HG03354 (cell line): Measurements from ENCODE around the gene DEGS2.

Source experiments
- ATAC-seq: cut with Tn5 transposase; IDR thresholded peaks from one replicate; pipeline ENCODE4 v1.9.1; 2021; ENCODE audit warnings: mild to moderate bottlenecking; ENCODE audit not compliant: unreplicated experiment, poor library complexity, severe bottlenecking

Gene DEGS2

DNA sequence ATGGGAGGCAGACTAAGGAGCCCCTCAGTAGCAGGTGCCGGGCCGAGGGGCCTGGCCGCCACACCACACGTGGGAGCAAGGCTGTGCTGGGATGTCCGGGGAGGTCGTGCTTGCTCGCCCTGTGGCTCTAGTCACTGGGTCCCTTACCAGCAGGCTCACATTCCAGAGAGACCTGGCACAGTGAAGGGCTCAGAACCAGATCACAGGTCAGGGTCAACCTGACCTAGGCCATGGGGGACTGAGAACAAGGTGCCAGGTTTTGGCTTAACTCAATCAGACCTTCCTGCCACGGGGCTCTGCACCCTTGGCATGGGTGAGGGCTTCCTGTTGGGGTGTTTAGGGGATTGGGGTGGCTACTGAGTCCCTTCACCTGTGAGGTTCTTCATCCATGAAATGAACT, 22.3 kb downstream of the DEGS2 start:
- ATAC-seq: no peak

DNA sequence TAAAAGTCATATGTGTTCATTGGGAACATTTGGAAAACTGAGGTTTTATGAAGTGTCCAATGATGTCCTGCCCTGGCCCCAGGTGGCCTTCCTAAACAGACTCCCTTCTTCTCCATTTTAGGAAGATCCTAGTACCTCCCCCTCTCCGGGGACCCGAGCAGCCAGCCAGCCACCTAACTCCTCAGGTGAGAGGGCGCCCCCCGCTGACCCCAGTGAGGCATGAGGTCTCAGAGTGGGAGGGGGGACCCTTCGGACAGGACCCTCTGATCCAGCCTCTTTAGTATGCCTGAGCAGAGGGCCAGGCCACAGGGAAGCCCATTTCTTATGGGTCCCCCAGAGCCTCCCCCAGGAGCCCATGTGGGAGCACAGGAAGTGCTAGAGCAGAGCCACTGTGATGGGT, 23.7 kb downstream of the DEGS2 start:
- ATAC-seq: no peak

DNA sequence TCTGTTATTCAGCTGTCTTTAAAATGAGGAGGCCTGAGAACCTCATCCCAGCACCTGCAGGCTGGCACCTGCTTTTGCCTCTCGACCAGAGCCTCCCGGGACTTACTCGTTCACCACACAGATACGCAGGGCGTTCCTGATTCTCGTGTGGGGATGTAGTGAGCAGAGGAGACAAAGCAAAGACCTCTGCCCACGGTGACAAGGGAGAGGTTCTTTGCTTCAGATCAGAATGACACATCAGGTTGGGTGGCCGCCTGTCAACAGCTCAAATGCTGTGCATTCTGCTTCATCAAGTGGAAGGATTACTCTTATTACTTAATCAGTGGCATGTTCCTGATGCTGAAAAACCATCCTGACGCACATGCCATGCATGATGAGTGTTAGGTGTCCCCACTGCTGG, 24.4 kb downstream of the DEGS2 start:
- ATAC-seq: no peak

DNA sequence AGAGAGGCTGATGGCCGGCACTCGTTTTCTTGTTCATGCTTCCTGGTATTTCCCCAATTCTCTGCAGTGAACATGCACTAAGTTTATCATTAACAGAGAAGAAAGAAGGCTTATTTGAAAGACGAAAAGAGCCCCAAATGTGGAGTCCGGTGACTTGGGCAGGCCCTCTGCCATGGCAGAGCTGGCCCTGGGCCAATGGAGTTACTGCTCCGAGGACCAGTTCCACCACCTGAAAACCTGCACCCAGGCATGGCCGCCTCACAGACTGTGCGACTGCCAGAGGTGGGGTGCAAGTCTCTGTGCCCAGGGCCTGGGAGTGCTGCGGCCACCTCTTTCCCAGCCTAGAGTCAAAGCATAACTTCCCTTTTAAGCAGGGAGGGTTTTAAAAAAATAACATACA, 24.9 kb downstream of the DEGS2 start:
- no peak for ATAC-seq

DNA sequence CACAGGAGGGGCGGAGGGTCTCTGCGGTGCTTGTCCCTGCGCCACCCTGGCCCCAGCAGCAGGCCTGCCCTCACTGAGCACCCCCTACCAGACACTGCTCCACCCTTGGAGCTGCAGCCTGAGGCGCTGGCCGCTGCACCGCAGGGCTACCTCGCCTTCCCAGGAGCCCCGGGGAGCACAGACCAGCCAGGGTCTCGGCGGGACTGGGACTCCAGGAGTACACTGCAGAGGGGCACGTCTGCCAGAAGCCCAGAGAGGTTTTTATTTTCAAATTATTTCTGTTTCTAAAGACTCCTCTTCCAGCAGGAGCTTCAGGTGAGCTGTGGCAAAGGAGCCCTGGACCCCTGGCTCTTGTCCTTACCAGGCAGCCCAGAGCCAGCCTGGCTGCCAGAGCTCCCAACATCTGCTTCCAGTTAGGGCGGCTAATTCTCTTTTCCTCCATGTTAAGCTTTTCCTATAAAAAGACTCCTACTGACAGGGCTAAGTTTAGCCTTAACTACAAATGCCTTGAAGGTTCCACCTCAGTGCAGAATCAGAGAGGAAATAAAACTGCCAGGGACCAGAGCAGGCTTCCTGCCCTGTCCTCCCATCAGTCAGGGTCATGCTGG, 26.4 kb downstream of the DEGS2 start:
- no peak for ATAC-seq

DNA sequence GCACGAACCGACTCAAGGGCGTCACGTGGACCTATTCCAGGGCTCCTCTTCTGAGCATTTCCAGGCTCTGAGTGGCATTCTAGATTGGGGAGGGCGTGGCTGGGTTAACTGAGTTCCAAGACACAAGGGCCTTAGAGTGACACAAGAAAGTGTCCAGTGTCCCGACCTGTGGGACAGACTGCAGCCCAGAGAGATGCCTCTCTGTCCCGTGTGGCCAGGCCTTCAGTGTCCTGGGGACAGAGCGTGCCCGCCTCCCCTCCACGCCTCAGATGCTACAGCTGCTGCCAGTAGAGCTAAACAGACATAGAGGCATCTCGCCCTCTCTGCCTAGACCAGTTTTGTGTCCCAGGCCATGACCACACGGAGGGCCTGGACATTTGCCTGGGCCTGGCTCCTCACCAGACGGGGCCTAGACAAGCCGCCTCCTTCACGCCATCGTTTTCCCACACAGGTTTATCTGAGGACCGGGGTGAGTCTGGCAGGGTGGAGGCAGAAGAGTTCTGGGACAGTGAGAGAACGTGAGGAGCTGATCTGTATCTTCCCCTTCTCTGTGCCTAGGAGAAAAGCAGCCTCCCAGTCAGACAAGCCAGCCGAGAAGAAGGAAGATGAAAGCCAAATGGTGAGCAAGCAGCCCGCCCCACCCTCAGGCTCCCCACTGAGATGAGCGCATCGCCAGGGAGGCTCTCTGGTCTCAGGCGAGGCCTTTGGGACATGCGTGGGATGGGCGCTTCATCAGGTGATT, 27.1 kb downstream of the DEGS2 start:
- ATAC-seq: no peak

DNA sequence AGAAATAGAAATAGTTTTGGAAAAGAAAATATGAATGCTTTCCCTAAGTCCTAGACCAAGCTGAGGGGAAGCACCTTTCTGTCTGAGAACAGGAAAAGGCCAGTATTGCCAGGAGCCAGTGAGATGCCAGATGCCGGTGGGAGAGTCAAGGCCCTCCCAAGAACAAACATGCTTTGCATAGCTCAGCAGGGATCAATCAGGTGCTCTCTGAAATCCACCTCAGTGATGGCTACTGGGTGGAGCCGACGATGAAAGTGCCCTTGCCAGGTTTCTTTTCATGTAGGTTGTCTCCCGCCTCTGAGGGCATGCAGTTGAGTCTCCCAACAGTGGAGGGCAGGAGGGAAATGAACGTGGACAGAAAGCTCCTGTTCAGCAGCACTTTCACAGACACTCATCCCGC, 28.3 kb downstream of the DEGS2 start:
- ATAC-seq: no peak

DNA sequence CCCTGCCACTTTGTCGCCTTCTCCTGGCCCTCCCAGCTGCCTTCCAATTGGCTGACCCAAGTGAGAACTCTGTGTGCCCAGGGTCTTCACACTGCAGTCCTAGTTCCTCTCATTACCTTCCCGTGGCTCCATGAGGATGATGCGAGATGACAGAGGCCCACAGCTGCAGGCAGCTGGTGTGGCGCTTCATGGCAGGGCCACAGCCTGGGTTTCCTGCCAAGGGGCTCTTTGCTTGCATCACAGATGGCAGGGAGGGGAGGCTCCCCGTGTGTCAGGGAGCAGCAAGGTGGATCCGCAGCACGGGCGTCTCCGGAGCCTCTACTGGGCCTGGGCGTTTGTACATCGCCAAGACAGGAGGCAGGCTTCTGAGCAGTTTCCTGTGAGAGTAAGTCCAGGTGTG, 28.9 kb downstream of the DEGS2 start:
- ATAC-seq: no peak

DNA sequence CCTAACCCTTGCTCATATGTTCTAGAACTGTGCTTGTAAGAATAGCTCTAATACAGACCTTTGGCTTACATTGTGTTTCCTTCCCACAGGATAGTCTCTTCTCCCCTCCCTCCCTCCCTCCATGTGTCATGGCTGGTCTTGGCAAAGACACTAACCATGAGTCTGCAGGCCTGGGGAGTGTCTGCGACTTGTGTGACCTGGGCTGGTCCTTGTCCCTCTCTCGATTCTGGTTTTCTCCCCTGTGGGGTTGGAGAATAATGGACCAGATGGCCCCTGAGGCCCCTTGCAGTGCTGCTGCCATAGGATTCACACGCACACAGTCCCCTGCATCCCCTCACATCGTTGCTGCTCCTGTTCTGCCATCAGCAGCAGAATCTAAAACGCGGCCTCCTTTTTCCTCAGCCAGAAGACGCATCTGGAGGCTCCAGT, 30.3 kb downstream of the DEGS2 start:
- no peak for ATAC-seq

DNA sequence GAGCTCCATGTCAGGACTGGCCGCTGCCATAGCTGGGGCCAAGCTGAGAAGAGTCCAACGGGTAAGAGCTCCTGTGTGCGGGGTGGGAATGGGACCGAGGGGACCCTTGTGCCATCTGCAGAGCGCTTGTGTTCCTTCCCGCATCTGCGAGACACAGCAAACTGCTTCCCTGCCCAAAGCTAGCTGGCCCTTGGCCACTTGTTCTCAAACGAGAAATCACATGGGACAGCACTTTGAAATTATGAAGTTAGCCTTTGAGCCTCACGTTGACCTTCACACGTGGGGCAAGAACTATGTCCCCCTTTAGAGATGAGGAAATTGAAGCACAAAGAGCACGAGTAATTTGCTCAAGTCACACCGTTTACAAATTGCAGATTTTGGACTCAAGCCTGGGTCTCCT, 30.8 kb downstream of the DEGS2 start:
- ATAC-seq: no peak

DNA sequence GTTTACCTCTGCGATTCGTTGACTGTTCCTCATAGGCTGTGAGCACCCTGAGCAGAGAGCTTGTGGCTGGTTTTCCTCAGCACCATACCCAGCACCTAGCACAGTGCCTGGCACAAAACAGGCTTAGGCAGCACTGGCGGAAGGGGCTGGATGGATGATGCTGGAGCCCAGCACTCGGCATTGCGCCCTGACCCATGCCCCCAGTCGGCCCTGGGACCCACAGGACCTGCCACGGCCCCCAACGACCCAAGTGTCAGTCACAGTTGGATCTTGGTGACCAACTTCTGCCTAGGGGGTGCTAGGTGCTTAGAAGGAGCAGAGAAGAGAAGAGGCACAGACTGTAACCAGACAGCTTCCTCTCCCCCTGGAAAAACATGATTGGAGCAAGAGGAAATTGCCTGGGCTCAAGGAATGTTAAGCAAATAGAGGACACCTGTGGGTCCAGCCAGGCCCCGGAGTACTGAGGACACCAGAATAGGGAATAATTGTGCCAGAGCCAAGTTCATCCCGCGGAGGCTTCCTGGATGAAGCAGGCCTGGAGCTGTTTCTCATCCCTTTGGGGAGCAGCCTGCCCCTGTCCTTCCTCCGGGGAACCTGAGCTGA, 31.5 kb downstream of the DEGS2 start:
- no peak for ATAC-seq

DNA sequence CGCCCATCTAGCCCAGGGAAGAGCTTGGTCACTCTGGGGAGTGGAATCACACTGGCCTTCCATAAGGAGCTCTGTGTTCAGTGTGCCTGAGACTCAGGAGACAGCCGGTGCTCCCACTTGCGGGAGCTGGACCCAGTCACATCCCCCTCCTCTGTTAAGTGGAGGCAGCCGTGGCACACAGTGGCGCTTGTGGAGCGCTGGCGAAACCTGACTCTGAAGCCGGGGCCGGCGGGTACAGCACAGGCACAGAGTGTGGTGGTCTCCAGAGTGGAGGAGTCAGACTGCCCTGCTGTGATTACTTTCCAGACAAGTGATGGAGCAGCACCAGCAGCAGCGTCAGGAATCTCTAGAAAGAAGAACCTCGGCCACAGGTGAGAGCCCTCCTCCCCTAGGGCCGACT, 33.0 kb downstream of the DEGS2 start:
- ATAC-seq: no peak

DNA sequence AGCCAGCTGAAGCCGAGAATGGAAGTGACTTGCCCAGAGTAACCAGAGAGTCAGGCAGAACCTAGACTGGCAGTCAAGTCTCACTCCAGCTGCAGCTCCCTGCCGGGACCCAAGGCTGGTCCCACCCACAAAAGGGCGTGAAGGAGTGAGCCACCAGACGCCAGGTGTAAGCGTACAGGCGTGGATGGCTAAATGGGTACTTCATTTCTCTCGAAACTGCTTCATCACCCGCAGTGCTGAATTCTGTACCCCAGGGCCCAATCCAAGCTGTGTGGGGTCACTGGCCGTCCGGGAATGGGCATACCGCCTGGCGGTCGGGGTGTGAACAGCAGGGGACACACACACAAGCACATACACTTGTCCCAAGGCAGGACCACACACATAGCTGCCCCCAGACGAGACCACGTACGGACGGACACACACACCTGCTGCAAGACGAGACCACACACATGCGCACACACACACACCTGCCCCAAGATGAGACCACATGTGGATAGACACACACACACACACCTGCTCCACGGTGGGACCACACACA, 34.8 kb downstream of the DEGS2 start:
- no peak for ATAC-seq

DNA sequence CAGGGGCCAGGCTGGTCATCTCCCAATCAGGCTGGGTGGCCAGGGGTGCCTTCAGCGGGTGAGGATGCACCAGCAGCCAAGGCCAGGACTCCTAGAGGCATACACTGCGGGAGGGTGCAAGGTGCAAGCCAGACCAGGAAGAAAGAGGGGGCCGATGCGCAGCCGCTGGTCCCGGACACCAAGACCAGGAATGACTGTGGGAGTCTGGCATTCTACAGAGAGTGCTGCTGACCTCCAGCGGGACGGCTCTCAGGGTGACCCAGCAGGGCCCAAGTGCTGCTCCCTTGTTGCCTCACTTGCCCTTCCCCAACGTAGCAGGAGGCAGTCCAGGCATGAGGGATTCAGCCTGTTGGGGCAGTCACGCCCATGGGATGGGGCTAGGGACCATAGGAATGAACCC, 35.8 kb downstream of the DEGS2 start:
- no peak for ATAC-seq

DNA sequence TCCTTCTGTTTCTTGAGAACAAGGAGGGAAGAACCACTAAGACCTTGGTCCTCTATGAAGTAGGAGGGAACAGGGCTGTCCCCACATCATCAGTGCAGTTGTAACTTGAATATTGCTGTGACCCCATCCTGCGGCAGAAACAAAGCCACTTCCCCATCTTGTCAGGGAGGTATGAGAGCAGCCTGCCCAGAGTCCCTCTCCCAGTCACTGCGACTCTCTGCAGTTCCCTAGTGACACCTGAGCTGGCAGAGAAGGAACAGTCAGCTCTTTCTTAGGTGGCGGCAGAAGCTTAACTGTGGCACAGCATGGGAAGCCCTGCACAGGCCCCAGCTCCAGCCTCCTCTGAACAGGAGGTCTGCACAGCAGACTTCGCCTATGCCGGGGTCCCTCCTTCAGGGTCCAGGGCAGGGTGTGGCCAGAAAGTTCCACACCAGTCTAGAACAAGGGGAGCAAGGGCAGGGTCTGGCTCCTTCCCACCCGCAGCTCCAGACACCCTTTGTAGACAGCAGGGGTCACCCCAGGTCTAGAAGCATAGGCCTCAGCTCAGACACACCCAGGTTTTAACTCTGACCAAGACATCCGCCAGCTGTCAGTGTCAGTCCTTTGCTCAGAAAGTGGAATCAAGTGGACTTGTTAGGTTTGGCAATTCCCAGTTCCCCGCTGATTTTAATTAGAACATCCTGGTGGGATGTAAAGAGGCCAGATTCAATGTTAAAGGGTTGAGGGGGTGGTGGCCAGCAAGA, 36.8 kb downstream of the DEGS2 start:
- no peak for ATAC-seq

DNA sequence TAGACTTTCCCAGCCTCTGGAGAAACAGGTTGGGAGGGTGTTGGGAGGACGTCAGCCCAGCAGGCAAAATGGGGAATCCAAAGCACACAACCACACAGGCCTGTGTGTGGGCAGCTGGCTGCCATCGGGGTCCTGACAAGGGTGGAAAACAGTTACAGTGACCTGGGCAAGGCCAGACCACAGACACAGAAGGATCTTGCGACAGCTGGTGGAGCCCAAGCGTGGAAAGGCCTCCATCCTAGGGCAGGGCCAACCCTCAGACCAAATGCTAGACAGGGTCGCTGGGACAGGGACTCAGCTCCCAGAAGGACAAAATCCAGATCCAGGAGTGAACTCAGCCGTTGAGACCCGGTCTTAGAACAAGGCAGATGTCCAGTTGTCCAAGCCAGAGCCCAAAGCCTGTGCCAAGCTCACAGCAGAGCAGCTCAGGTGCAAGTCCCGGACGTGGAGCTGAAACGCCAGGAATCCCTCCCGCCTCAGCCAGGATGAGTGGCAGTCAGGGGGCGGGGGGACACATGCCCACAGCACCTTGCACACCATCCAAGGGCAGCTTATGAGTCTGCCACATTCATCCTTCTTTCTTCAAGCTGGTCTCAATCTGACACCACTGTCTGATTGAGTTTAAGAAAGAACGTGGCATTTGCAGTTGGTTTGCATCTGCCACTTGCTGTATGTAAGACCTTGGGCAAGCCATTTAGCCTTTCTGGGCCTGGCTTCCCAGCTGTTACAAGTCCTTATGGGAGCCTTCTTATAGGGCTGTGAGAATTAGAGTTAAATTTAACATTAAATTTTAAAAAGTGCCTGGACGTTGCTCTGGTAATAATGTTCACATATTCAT, 37.6 kb downstream of the DEGS2 start:
- no peak for ATAC-seq

DNA sequence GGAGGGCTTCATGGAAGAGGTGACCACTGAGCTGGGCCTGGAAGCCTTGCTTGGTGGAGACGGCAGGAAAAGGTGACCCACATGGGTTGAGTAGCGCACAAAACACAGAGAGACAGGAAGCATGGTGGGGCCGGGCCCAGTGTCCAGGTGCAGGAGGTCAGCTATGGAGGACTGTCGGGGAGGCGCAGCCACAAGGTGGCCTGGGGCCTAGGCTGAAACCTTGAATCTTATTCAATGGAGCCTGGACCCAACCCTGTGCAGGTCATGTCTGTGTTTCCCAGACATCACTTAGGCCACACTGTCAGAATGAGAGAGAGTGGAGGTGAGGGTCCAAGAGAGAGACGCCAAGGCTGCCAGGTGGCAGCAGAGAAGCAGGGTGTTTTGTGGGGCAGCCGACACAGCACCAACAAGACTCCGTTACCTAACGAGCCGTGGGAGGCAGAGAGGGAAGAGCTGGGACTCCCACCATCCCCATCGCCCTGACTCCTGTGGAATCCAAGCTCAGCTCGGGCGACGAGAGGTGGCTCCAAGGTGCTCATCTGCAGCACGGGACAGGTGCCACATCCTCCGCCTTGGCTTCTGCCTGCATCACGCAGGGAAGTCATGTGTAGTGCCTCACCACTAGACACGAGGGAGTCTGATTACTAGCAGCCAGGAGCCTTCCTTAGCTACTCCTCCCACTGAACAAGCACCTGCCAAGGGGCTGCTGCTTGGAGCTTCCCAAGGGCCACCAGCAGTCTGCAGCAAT, 38.7 kb downstream of the DEGS2 start:
- no peak for ATAC-seq

DNA sequence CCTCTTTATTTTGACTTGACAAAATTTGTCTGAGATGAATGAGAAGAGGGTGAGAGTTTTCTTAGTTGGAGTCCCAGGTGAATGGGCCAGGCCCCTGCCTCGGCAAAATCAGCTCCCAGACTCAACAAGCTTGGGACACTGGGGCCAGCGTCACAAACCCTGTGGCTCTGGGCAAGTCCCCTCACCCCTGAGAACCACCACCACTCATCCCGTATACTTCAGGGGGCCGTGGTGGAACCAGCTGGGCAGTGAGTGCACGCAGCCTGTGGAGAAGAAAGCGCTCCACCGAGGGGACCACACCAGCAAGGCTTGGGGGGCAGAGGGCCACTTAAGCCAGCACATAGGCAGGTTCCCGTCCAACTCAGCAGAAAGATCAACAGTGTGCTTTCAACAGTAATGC, 40.2 kb downstream of the DEGS2 start:
- ATAC-seq: no peak
